HepG2 (cell line): Measurements from ENCODE around the gene DCAF6. TPM values are rescaled to one million over a fixed set of nuclear protein-coding genes. Genes with fewer than 3 reads are reported as not detected.

Experiments used
- CBX1 ChIP-seq: IDR thresholded peaks from one replicate; pipeline ENCODE4 v1.6.1; 2016; ENCODE audit warnings: antibody characterized with exemption, low read depth
- CHCHD3 ChIP-seq: sonication (generic); formaldehyde crosslinking; IDR thresholded peaks from 2 replicates; pipeline ENCODE4 v1.8.0; 2022; ENCODE audit warnings: mild to moderate bottlenecking, missing genetic modification reagents, moderate library complexity
- CTCF ChIP-seq: sonication (generic); formaldehyde crosslinking; IDR thresholded peaks from 2 replicates; pipeline ENCODE4 v1.5.0; 2020; ENCODE audit warnings: mild to moderate bottlenecking, missing genetic modification reagents, moderate library complexity
- FOXK2 ChIP-seq: fragments of 450-650 bp; IDR thresholded peaks from 2 replicates; pipeline ENCODE4 v1.6.1; 2016
- HNF1A ChIP-seq, 2 experiments: sonication (generic) in 1 of 2; formaldehyde crosslinking in 1 of 2; IDR thresholded peaks; 2 replicates each; pipeline versions ENCODE4 v1.4.0 to v1.6.1; 2016 to 2020; ENCODE audit warnings: borderline replicate concordance in 1 of 2, low read depth in 1 of 2, mild to moderate bottlenecking in 1 of 2, missing genetic modification reagents in 1 of 2
- HNF4A ChIP-seq: sonication (generic); formaldehyde crosslinking; IDR thresholded peaks from 2 replicates; pipeline ENCODE4 v1.4.0; 2020; ENCODE audit warnings: missing genetic modification reagents
- NFYB ChIP-seq: sonication (generic); formaldehyde crosslinking; IDR thresholded peaks from 2 replicates; pipeline ENCODE4 v1.4.0; 2020; ENCODE audit warnings: missing genetic modification reagents
- TERF1 ChIP-seq: sonication (generic); formaldehyde crosslinking; IDR thresholded peaks from 2 replicates; pipeline ENCODE4 v1.8.0; 2022; ENCODE audit warnings: mild to moderate bottlenecking, missing genetic modification reagents, moderate library complexity
- ZNF615 ChIP-seq: sonication (generic); formaldehyde crosslinking; IDR thresholded peaks from 2 replicates; pipeline ENCODE4 v1.5.0; 2020; ENCODE audit warnings: mild to moderate bottlenecking, missing genetic modification reagents, borderline replicate concordance
- polyA plus RNA-seq, 8 experiments: library from polyadenylated mRNA; depleted of rRNA in 3 of 8; stranded (reverse) in 7 of 8; unstranded in 1 of 8; fragments of >200 nt; fragmentation: Illumina TruSeq in 4 of 8; extraction: Trizol in 4 of 8; gene quantifications; 2 replicates each; pipeline versions ENCODE4 v1.2.1 to v1.2.3, GENCODE V29; 2011 to 2016; ENCODE audit warnings: low read depth in 4 of 8, missing spikeins in 1 of 8, mixed read lengths in 1 of 8; ENCODE audit not compliant: insufficient read depth in 1 of 8
- total RNA-seq, 5 experiments: library from RNA; depleted of rRNA; stranded (reverse); fragments of >200 nt; fragmentation: Illumina TruSeq; extraction: Trizol; gene quantifications; 2 replicates each; pipeline ENCODE4 v1.2.3, GENCODE V29; 2016; ENCODE audit warnings: low read depth in 1 of 5
- TF ChIP-seq, protein P1 (sequence below): sonication (generic); formaldehyde crosslinking; IDR thresholded peaks from 2 replicates; pipeline ENCODE4 v1.4.0; 2020; ENCODE audit warnings: missing genetic modification reagents
- TF ChIP-seq, protein P2 (sequence below): IDR thresholded peaks from 2 replicates; pipeline ENCODE4 v1.6.1; 2016; ENCODE audit warnings: missing compliant biosample characterization, missing genetic modification reagents, borderline replicate concordance
- TF ChIP-seq, protein P3 (sequence below): sonication (generic); formaldehyde crosslinking; IDR thresholded peaks from 2 replicates; pipeline ENCODE4 v1.4.0; 2020; ENCODE audit warnings: missing genetic modification reagents
- TF ChIP-seq, protein P4 (sequence below): sonication (generic); formaldehyde crosslinking; conservative IDR thresholded peaks from 2 replicates; pipeline ENCODE4 v1.8.1; 2023; ENCODE audit warnings: missing genetic modification reagents

DCAF6 gene
- total and polyA plus RNA-seq, 2 of the 13 experiments (the other 11 are each of a cell fraction or from before 2014, with no cell fraction given): 24.7 to 33.7 TPM

DNA sequence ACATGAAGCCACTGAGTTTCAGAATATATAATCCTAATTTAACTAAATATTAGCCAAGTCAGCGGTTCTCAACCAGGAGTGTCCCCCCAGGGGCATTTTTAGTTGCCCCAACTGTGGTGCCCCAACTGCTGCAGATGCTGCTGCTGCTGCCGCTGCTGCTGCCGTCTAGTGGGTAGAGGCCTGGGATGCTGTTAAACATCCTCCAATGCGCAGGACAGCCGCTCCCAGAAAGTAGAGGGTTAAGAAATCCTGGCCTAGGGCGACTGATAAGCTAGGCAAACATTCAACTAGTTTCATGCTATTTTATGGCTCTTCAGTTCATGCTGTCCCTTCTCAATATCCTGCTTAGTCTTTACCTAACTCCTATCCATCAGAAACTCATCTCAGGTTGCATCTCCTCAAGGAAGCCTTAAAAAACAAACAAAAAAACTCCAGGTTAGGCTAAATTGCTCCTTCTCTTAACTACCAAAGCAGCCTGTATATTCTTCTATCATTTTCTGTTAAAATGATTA, 9.9 kb upstream of the DCAF6 start (continued):
- TF ChIP-seq, protein P1, sequence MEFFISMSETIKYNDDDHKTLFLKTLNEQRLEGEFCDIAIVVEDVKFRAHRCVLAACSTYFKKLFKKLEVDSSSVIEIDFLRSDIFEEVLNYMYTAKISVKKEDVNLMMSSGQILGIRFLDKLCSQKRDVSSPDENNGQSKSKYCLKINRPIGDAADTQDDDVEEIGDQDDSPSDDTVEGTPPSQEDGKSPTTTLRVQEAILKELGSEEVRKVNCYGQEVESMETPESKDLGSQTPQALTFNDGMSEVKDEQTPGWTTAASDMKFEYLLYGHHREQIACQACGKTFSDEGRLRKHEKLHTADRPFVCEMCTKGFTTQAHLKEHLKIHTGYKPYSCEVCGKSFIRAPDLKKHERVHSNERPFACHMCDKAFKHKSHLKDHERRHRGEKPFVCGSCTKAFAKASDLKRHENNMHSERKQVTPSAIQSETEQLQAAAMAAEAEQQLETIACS: 0 out of 2 replicates have a peak, but pooled peaks have one; percentile 25
- 0 out of 2 replicates have a peak, but pooled peaks have one; percentile 28 for TF ChIP-seq NFYB
- TF ChIP-seq, protein P2, sequence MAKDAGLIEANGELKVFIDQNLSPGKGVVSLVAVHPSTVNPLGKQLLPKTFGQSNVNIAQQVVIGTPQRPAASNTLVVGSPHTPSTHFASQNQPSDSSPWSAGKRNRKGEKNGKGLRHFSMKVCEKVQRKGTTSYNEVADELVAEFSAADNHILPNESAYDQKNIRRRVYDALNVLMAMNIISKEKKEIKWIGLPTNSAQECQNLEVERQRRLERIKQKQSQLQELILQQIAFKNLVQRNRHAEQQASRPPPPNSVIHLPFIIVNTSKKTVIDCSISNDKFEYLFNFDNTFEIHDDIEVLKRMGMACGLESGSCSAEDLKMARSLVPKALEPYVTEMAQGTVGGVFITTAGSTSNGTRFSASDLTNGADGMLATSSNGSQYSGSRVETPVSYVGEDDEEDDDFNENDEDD (CRISPR knock-in tag): peak; percentile 22; the same call in 1 of the 2 replicates
- TF ChIP-seq, protein P3, sequence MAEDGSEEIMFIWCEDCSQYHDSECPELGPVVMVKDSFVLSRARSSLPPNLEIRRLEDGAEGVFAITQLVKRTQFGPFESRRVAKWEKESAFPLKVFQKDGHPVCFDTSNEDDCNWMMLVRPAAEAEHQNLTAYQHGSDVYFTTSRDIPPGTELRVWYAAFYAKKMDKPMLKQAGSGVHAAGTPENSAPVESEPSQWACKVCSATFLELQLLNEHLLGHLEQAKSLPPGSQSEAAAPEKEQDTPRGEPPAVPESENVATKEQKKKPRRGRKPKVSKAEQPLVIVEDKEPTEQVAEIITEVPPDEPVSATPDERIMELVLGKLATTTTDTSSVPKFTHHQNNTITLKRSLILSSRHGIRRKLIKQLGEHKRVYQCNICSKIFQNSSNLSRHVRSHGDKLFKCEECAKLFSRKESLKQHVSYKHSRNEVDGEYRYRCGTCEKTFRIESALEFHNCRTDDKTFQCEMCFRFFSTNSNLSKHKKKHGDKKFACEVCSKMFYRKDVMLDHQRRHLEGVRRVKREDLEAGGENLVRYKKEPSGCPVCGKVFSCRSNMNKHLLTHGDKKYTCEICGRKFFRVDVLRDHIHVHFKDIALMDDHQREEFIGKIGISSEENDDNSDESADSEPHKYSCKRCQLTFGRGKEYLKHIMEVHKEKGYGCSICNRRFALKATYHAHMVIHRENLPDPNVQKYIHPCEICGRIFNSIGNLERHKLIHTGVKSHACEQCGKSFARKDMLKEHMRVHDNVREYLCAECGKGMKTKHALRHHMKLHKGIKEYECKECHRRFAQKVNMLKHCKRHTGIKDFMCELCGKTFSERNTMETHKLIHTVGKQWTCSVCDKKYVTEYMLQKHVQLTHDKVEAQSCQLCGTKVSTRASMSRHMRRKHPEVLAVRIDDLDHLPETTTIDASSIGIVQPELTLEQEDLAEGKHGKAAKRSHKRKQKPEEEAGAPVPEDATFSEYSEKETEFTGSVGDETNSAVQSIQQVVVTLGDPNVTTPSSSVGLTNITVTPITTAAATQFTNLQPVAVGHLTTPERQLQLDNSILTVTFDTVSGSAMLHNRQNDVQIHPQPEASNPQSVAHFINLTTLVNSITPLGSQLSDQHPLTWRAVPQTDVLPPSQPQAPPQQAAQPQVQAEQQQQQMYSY (CRISPR knock-in tag): 0 out of 2 replicates have a peak, but pooled peaks have one; percentile 26
- peak; percentile 80 for TF ChIP-seq CTCF
- no peak for TF ChIP-seq CHCHD3 (CRISPR knock-in tag)
- TF ChIP-seq CBX1: no peak
- no peak for TF ChIP-seq ZNF615 (CRISPR knock-in tag)
- TF ChIP-seq TERF1 (CRISPR knock-in tag): no peak
- no peak for TF ChIP-seq FOXK2
- TF ChIP-seq HNF4A (CRISPR knock-in tag): peak; percentile 59
- TF ChIP-seq HNF1A (IDR thresholded peaks at IDR 0.05; ENCODE audit: low read depth): 0 out of 2 replicates have a peak, but pooled peaks have one; percentile 55
- peak; percentile 58; the same call in 1 of the 2 replicates for TF ChIP-seq HNF1A (CRISPR knock-in tag; IDR thresholded peaks at IDR 0.05; ENCODE audit: borderline replicate concordance)
- TF ChIP-seq, protein P4, sequence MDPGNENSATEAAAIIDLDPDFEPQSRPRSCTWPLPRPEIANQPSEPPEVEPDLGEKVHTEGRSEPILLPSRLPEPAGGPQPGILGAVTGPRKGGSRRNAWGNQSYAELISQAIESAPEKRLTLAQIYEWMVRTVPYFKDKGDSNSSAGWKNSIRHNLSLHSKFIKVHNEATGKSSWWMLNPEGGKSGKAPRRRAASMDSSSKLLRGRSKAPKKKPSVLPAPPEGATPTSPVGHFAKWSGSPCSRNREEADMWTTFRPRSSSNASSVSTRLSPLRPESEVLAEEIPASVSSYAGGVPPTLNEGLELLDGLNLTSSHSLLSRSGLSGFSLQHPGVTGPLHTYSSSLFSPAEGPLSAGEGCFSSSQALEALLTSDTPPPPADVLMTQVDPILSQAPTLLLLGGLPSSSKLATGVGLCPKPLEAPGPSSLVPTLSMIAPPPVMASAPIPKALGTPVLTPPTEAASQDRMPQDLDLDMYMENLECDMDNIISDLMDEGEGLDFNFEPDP: no peak
